ENCODE data around the gene ACTR3. TPM values are rescaled to one million over a fixed set of nuclear protein-coding genes. Genes with fewer than 3 reads are reported as not detected.

ACTR3 gene

Small RNA genes within 50 kb of the gene (small RNA-seq; reads per million reads assigned to genes)
- gene RF00012 (ENCODE audit: insufficient read depth), result not detected

Measured in mesendoderm (in vitro differentiated cells).